MCF 10A (cell line): ENCODE measurements around the gene ZNF462. TPM values are rescaled to one million over a fixed set of nuclear protein-coding genes. Genes with fewer than 3 reads are reported as not detected.

Experiments
- BruUV-seq: library from RNA; stranded (reverse); fragments of 400-500 nt; replicated peaks from 2 replicates; lab custom pipeline; 2021; lab: Mats Ljungman, UMichigan
- CTCF ChIA-PET: fragments of 300-600 bp; sonication (Branson Sonifier 250); formaldehyde crosslinking; extraction: SDS; loops from one replicate; lab custom pipeline; 2021; ENCODE audit warnings: antibody characterized with exemption, inconsistent platforms; lab: Yijun Ruan, JAX
- POLR2A ChIA-PET: fragments of 300-600, 350-650 bp; sonication (Branson Sonifier 250); formaldehyde crosslinking; extraction: SDS; loops from one replicate; lab custom pipeline; 2020; ENCODE audit warnings: antibody characterized with exemption, inconsistent platforms; lab: Yijun Ruan, JAX
- DNase-seq: peaks from one replicate; pipeline ENCODE4 v3.0.0-alpha.2; 2018; ENCODE audit not compliant: unreplicated experiment
- H3K27ac Mint-ChIP-seq: one replicate; pipeline ENCODE4 v1.8.0; 2022; ENCODE audit warnings: mild to moderate bottlenecking, low read depth, mixed read lengths; ENCODE audit not compliant: unreplicated experiment
- H3K27me3 Mint-ChIP-seq: one replicate; pipeline ENCODE4 v1.8.0; 2022; ENCODE audit warnings: mixed read lengths; ENCODE audit not compliant: insufficient read depth, unreplicated experiment
- H3K36me3 Mint-ChIP-seq: one replicate; pipeline ENCODE4 v1.8.0; 2022; ENCODE audit warnings: mild to moderate bottlenecking, moderate library complexity, mixed read lengths; ENCODE audit not compliant: insufficient read depth, unreplicated experiment
- H3K4me1 Mint-ChIP-seq: one replicate; pipeline ENCODE4 v1.8.0; 2022; ENCODE audit warnings: mixed read lengths; ENCODE audit not compliant: insufficient read depth, unreplicated experiment
- H3K4me3 Mint-ChIP-seq: one replicate; pipeline ENCODE4 v1.8.0; 2022; ENCODE audit warnings: mild to moderate bottlenecking, moderate library complexity, mixed read lengths; ENCODE audit not compliant: unreplicated experiment
- H3K9me3 Mint-ChIP-seq: one replicate; pipeline ENCODE4 v1.8.0; 2022; ENCODE audit warnings: mixed read lengths; ENCODE audit not compliant: unreplicated experiment
- intact Hi-C: fragments of 100-400 bp; cut with micrococcal nuclease; formaldehyde crosslinking; loops from 2 replicates; pipeline ENCODE4 v1.14.1; 2022
- total RNA-seq: library from RNA; stranded (reverse); gene quantifications from 2 replicates; pipeline ENCODE4 v1.2.3, GENCODE V29; 2022
- TF ChIP-seq, protein P1 (sequence below): fragments of 200-600 bp; IDR thresholded peaks from one replicate; pipeline ENCODE4 v1.8.0; 2022; ENCODE audit warnings: antibody characterized with exemption, mild to moderate bottlenecking; ENCODE audit not compliant: unreplicated experiment

The ZNF462 gene
- total RNA-seq, 1 experiment from 2014 or later: 47.2 TPM

DNA sequence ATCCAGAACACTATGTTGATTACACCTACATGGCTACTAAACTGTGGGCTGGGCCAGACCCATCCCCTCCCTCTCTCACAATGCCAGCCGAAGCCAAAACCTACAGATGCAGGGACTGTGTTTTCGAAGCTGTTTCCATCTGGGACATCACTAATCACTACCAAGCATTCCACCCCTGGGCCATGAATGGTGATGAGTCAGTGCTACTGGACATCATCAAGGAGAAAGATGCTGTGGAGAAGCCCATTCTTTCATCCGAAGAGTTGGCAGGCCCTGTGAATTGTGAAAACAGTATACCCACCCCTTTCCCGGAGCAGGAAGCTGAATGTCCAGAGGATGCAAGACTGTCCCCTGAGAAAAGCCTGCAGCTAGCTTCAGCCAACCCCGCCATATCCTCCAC, 65.0 kb downstream of the ZNF462 start:
- Mint-ChIP-seq H3K4me3 (no peak overlapping the region), H3K27ac (no peak overlapping the region), H3K27me3 (no peaks in the 10 kb centered on the region), H3K9me3 (no peaks in the 10 kb centered on the region), H3K36me3 (peaks cover 93% of the 10 kb centered on the region), H3K4me1 (no peaks in the 10 kb centered on the region)
- ChIA-PET POLR2A (interaction anchor here (0.6 kb wide), 2 partner anchors 12 to 403 kb away, joined by 3 read pairs; no protein-coding TSS in a partner anchor), CTCF (no interaction called here)
- BruUV-seq: no TSS peak
- TF ChIP-seq, protein P1, sequence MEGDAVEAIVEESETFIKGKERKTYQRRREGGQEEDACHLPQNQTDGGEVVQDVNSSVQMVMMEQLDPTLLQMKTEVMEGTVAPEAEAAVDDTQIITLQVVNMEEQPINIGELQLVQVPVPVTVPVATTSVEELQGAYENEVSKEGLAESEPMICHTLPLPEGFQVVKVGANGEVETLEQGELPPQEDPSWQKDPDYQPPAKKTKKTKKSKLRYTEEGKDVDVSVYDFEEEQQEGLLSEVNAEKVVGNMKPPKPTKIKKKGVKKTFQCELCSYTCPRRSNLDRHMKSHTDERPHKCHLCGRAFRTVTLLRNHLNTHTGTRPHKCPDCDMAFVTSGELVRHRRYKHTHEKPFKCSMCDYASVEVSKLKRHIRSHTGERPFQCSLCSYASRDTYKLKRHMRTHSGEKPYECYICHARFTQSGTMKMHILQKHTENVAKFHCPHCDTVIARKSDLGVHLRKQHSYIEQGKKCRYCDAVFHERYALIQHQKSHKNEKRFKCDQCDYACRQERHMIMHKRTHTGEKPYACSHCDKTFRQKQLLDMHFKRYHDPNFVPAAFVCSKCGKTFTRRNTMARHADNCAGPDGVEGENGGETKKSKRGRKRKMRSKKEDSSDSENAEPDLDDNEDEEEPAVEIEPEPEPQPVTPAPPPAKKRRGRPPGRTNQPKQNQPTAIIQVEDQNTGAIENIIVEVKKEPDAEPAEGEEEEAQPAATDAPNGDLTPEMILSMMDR: no peak
- intact Hi-C loops: no loop called here
- DNase-seq: no peak

DNA sequence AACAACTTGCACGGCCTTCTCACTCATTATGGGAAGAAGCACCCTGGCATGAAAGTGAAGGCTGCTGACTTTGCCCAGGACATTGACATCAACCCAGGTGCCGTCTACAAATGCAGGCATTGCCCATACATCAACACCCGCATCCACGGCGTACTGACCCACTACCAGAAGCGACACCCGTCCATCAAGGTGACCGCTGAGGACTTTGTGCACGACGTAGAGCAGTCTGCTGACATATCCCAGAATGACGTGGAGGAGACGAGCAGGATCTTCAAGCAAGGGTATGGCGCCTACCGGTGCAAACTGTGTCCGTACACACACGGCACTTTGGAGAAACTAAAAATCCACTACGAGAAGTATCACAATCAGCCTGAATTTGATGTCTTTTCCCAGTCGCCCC, 65.4 kb downstream of the ZNF462 start:
- ChIA-PET POLR2A (no interaction called here), CTCF (no interaction called here)
- TF ChIP-seq, protein P1: no peak
- H3K4me1 Mint-ChIP-seq: no peaks in the 10 kb centered on the region
- no TSS peak for BruUV-seq
- no peaks in the 10 kb centered on the region for H3K9me3 Mint-ChIP-seq
- no peak overlapping the region for H3K4me3 Mint-ChIP-seq
- peaks cover 91% of the 10 kb centered on the region for H3K36me3 Mint-ChIP-seq
- DNase-seq: no peak
- H3K27ac Mint-ChIP-seq: no peak overlapping the region
- no peaks in the 10 kb centered on the region for H3K27me3 Mint-ChIP-seq
- intact Hi-C loops: no loop called here

DNA sequence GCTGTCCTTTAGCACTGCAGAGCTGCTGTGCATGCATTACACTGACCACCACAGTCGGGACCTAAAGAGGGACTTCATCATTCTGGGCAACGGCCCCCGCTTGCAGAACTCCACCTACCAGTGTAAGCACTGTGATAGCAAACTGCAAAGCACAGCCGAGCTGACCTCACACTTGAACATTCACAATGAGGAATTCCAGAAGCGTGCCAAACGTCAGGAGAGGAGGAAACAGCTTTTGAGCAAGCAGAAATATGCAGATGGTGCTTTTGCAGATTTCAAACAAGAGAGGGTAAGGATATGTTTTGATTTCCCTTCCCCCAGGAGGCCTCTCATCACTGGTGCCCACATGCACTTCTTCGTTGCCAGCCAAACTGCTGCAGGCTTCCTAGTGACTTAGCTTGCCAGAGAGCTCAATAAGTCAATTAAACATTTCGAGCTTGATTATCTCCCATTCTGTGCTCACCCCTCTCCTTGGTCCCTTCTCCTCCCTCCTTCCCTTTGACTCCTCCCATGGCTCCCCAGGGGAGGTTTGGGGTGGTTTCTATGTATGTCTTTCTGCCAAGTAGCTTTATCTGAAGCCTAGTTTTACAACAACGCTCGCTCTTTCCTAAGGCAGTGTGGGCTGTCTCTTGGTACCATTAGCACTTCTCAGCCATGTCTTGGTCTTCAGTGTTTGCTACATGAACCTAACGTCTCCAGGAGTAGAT, 66.7 kb downstream of the ZNF462 start:
- no TSS peak for BruUV-seq
- Mint-ChIP-seq H3K27ac (peak overlapping the region; percentile 17), H3K9me3 (no peaks in the 10 kb centered on the region), H3K4me1 (no peaks in the 10 kb centered on the region), H3K4me3 (no peak overlapping the region), H3K27me3 (no peaks in the 10 kb centered on the region), H3K36me3 (peaks cover 91% of the 10 kb centered on the region)
- TF ChIP-seq, protein P1: no peak
- DNase-seq: no peak
- intact Hi-C loops: no loop called here
- ChIA-PET CTCF (interaction anchor here (0.5 to 0.9 kb wide), 3 partner anchors 9 to 1088 kb away, joined by 3 to 5 read pairs (median 4); no protein-coding TSS in a partner anchor), POLR2A (interaction anchor here (0.5 to 0.7 kb wide), 2 partner anchors 41 to 65 kb away, joined by 3 to 4 read pairs; no protein-coding TSS in a partner anchor)

DNA sequence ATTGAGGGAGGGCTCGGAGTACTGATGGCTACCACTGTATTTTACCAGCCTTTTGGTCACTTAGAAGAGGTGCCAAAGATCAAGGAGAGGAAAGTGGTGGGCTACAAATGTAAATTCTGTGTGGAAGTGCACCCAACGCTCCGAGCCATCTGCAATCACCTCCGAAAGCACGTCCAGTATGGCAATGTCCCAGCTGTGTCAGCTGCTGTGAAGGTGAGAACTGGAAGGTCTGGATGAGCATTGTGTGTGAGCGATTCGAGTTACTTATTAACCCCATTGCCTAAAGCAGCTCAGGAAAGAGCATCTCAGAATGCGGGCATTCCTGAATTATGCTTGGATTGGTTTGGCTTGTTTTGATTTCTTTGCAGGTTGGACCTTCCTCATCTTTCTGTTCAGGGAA, 67.5 kb downstream of the ZNF462 start:
- TF ChIP-seq, protein P1: no peak
- no peaks in the 10 kb centered on the region for H3K9me3 Mint-ChIP-seq
- no peaks in the 10 kb centered on the region for H3K27me3 Mint-ChIP-seq
- H3K27ac Mint-ChIP-seq: no peak overlapping the region
- ChIA-PET CTCF (interaction anchor here (0.5 to 0.6 kb wide), 2 partner anchors 9 to 1087 kb away, joined by 3 to 5 read pairs; no protein-coding TSS in a partner anchor), POLR2A (interaction anchor here (0.7 kb wide), 1 partner anchor 42 kb away, joined by 4 read pairs; no protein-coding TSS in a partner anchor)
- H3K4me1 Mint-ChIP-seq: no peaks in the 10 kb centered on the region
- intact Hi-C loops: no loop called here
- BruUV-seq: no TSS peak
- no peak overlapping the region for H3K4me3 Mint-ChIP-seq
- H3K36me3 Mint-ChIP-seq: peaks cover 91% of the 10 kb centered on the region
- DNase-seq: no peak
